PC-3 (cell line): ENCODE data around the gene PLBD1. TPM values are rescaled to one million over a fixed set of nuclear protein-coding genes. Genes with fewer than 3 reads are reported as not detected.

Experiments
- ATAC-seq: fragments of 200-7000 bp; cut with Tn5 transposase; 2 replicates; pipeline ENCODE4 v1.9.1; 2020; ENCODE audit warnings: mild to moderate bottlenecking, moderate library complexity
- BruUV-seq: library from RNA; stranded (reverse); fragments of 400-500 nt; replicated peaks from 2 replicates; lab custom pipeline; 2021; lab: Mats Ljungman, UMichigan
- CTCF ChIA-PET: fragments of 300-600 bp; sonication (Branson Sonifier 250); formaldehyde crosslinking; loops from one replicate; lab custom pipeline; 2022; ENCODE audit warnings: antibody characterized with exemption; lab: Charles Lee
- POLR2A ChIA-PET: fragments of 300-600 bp; sonication (Branson Sonifier 250); formaldehyde crosslinking; loops from one replicate; lab custom pipeline; 2022; ENCODE audit warnings: antibody characterized with exemption; ENCODE audit not compliant: unreplicated experiment; lab: Charles Lee
- DNase-seq: peaks from one replicate; pipeline ENCODE4 v3.0.0-alpha.2; 2015
- H2AFZ ChIP-seq: fragments of 300-600 bp; sonication (generic); 2 replicates; pipeline ENCODE4 v1.6.0; 2016; ENCODE audit warnings: antibody characterized with exemption, low read length
- H3F3A ChIP-seq: fragments of 300-600 bp; sonication (generic); one replicate; pipeline ENCODE4 v1.6.0; 2017; ENCODE audit warnings: antibody characterized with exemption, low read length, control low read depth, mild to moderate bottlenecking; ENCODE audit not compliant: unreplicated experiment
- H3K27ac ChIP-seq: fragments of 300-600 bp; sonication (generic); 2 replicates; pipeline ENCODE4 v1.5.1; 2016; ENCODE audit warnings: mild to moderate bottlenecking, low read length
- H3K27me3 ChIP-seq: fragments of 300-600 bp; sonication (generic); 2 replicates; pipeline ENCODE4 v1.6.1; 2016; ENCODE audit warnings: low read length, mixed read lengths
- H3K36me3 ChIP-seq: fragments of 300-600 bp; sonication (generic); 2 replicates; pipeline ENCODE4 v1.6.1; 2016; ENCODE audit warnings: low read depth, mixed run types, low read length, mixed read lengths
- H3K4me1 ChIP-seq: fragments of 300-600 bp; sonication (generic); 2 replicates; pipeline ENCODE4 v1.5.1; 2016; ENCODE audit warnings: low read length; ENCODE audit not compliant: insufficient read depth
- H3K4me2 ChIP-seq: fragments of 300-600 bp; sonication (generic); 2 replicates; pipeline ENCODE4 v1.6.0; 2016; ENCODE audit warnings: low read length
- H3K4me3 ChIP-seq: fragments of 300-600 bp; sonication (generic); 2 replicates; pipeline ENCODE4 v1.5.1; 2016; ENCODE audit warnings: mild to moderate bottlenecking, low read length, mixed read lengths
- H3K79me2 ChIP-seq: fragments of 300-600 bp; sonication (generic); 2 replicates; pipeline ENCODE4 v1.6.1; 2017; ENCODE audit warnings: low read length, mixed read lengths
- H3K9ac ChIP-seq: fragments of 300-600 bp; sonication (generic); 2 replicates; pipeline ENCODE4 v1.6.0; 2016; ENCODE audit warnings: mild to moderate bottlenecking, low read length
- H3K9me2 ChIP-seq: fragments of 300-600 bp; sonication (generic); replicated peaks from 2 replicates; pipeline ENCODE4 v1.6.1; 2016; ENCODE audit warnings: mixed run types, low read length, mixed read lengths
- H3K9me3 ChIP-seq: fragments of 300-600 bp; sonication (generic); 2 replicates; pipeline ENCODE4 v1.6.1; 2016; ENCODE audit warnings: low read length, mixed read lengths
- H4K20me1 ChIP-seq: fragments of 300-600 bp; sonication (generic); 2 replicates; pipeline ENCODE4 v1.6.1; 2016; ENCODE audit warnings: low read length, mixed read lengths
- EZH2 ChIP-seq: fragments of 300-600 bp; sonication (generic); IDR thresholded peaks from one replicate; pipeline ENCODE4 v1.6.1; 2017; ENCODE audit warnings: antibody characterized with exemption, mild to moderate bottlenecking, low read length; ENCODE audit not compliant: unreplicated experiment
- EZH2phosphoT487 ChIP-seq: fragments of 300-600 bp; sonication (generic); IDR thresholded peaks from 2 replicates; pipeline ENCODE4 v1.6.1; 2018; ENCODE audit warnings: mild to moderate bottlenecking, antibody characterized with exemption, low read length, borderline replicate concordance
- intact Hi-C: fragments of 100-400 bp; cut with micrococcal nuclease; formaldehyde crosslinking; loops from 2 replicates; pipeline ENCODE4 v1.9.0; 2023
- total RNA-seq: library from RNA; depleted of rRNA; stranded (reverse); fragments of >200 nt; gene quantifications from 2 replicates; pipeline ENCODE4 v1.2.3, GENCODE V29; 2014
- TF ChIP-seq, protein P1 (sequence below): fragments of 300-600 bp; sonication (generic); conservative IDR thresholded peaks from 2 replicates; pipeline ENCODE4 v1.5.1; 2017; ENCODE audit warnings: antibody characterized with exemption, low read depth, mild to moderate bottlenecking, low read length

The PLBD1 gene
- total RNA-seq, 1 experiment from 2014 or later, result 0.87 TPM

GRCh38 chr12:14570231-14570630 lies 2.5 kb upstream of the PLBD1 start:
- BruUV-seq, result no TSS peak
- no peaks in the 10 kb centered on the region for H3K27me3 ChIP-seq
- no peak overlapping the region for H2AFZ ChIP-seq
- no peaks in the 10 kb centered on the region for H3K79me2 ChIP-seq
- H3K27ac ChIP-seq, result no peak overlapping the region
- ATAC-seq (no peak), DNase-seq (no peak)
- ChIA-PET CTCF (no interaction called here), POLR2A (no interaction called here)
- TF ChIP-seq, protein P1, sequence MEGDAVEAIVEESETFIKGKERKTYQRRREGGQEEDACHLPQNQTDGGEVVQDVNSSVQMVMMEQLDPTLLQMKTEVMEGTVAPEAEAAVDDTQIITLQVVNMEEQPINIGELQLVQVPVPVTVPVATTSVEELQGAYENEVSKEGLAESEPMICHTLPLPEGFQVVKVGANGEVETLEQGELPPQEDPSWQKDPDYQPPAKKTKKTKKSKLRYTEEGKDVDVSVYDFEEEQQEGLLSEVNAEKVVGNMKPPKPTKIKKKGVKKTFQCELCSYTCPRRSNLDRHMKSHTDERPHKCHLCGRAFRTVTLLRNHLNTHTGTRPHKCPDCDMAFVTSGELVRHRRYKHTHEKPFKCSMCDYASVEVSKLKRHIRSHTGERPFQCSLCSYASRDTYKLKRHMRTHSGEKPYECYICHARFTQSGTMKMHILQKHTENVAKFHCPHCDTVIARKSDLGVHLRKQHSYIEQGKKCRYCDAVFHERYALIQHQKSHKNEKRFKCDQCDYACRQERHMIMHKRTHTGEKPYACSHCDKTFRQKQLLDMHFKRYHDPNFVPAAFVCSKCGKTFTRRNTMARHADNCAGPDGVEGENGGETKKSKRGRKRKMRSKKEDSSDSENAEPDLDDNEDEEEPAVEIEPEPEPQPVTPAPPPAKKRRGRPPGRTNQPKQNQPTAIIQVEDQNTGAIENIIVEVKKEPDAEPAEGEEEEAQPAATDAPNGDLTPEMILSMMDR, result no peak
- no peak for TF ChIP-seq EZH2
- no peak for TF ChIP-seq EZH2phosphoT487
- H4K20me1 ChIP-seq, result no peaks in the 10 kb centered on the region
- no peak overlapping the region for H3K4me2 ChIP-seq
- no peaks in the 10 kb centered on the region for H3K9me2 ChIP-seq
- no peaks in the 10 kb centered on the region for H3F3A ChIP-seq
- H3K36me3 ChIP-seq, result no peaks in the 10 kb centered on the region
- no peak overlapping the region for H3K4me3 ChIP-seq
- no peaks in the 10 kb centered on the region for H3K9me3 ChIP-seq
- no peak overlapping the region for H3K9ac ChIP-seq
- intact Hi-C loops, result no loop called here
- H3K4me1 ChIP-seq, result no peaks in the 10 kb centered on the region; the same call in 1 of the 2 replicates

DNA sequence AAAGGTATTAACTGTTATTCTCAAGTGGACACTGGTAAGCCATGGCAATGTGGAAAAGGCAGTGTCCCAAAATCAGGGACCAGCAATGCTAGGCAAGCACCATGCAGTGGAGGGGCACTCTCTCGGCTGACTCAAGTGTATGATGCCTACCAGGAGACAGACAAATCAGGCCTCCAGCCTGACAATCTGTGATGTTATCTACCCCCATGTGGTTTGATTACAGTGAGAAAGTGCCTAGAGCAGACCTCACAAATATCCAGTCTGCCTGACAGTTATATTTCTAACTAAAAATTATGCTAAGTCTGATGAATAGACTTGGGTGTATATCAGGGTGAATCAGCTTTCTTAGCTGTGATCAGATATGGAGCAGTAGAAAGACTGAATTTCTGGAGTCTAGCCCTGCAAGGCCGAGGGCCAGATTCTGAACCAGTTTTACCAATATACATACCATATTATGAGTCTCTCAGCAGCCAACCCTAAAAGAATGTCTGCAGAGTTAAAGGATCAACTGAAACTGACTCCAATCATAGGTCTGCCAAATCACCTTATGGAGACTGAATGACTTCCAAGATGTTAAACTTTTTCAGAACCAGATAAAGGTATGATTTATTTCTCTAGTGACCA lies 3.2 kb downstream of the PLBD1 start:
- DNase-seq, result no peak
- H3K27me3 ChIP-seq, result no peaks in the 10 kb centered on the region
- no peak overlapping the region for H3K4me3 ChIP-seq
- no TSS peak for BruUV-seq
- CTCF ChIA-PET, result no interaction called here
- intact Hi-C loops, result no loop called here
- H4K20me1 ChIP-seq, result no peaks in the 10 kb centered on the region
- no peak overlapping the region for H3K27ac ChIP-seq
- no peaks in the 10 kb centered on the region for H3K9me3 ChIP-seq
- H2AFZ ChIP-seq, result no peak overlapping the region
- no peak overlapping the region for H3K9ac ChIP-seq
- H3F3A ChIP-seq, result no peaks in the 10 kb centered on the region
- ATAC-seq, result no peak
- H3K4me1 ChIP-seq, result no peaks in the 10 kb centered on the region; the same call in 1 of the 2 replicates
- no peaks in the 10 kb centered on the region for H3K9me2 ChIP-seq
- H3K79me2 ChIP-seq, result no peaks in the 10 kb centered on the region
- H3K4me2 ChIP-seq, result no peak overlapping the region
- no peaks in the 10 kb centered on the region for H3K36me3 ChIP-seq
- POLR2A ChIA-PET, result no interaction called here
- TF ChIP-seq, protein P1, result no peak
- TF ChIP-seq EZH2 (no peak), EZH2phosphoT487 (no peak)

- ChIA-PET POLR2A (no interaction called here), CTCF (no interaction called here)
- H3K9ac ChIP-seq, result no peak overlapping the region
- no peak overlapping the region for H3K4me2 ChIP-seq
- no peaks in the 10 kb centered on the region for H3K27me3 ChIP-seq
- H3K36me3 ChIP-seq, result no peaks in the 10 kb centered on the region
- no peak for ATAC-seq
- H4K20me1 ChIP-seq, result no peaks in the 10 kb centered on the region
- no peaks in the 10 kb centered on the region for H3F3A ChIP-seq
- H3K27ac ChIP-seq, result no peak overlapping the region
- no peaks in the 10 kb centered on the region for H3K9me2 ChIP-seq
- no peak overlapping the region for H2AFZ ChIP-seq
- H3K4me3 ChIP-seq, result no peak overlapping the region
- no peak for DNase-seq
- BruUV-seq, result no TSS peak
- no peaks in the 10 kb centered on the region for H3K79me2 ChIP-seq
- H3K4me1 ChIP-seq, result no peaks in the 10 kb centered on the region; the same call in 1 of the 2 replicates
- TF ChIP-seq, protein P1, result no peak
- TF ChIP-seq EZH2phosphoT487 (no peak), EZH2 (no peak)
- intact Hi-C loops, result no loop called here
- H3K9me3 ChIP-seq, result no peaks in the 10 kb centered on the region
Observed at GRCh38 chr12:14563046-14563445, 4.6 kb downstream of the PLBD1 start.
